Stimulated activated CD8-positive, alpha-beta memory T cell treated with anti-CD3 and anti-CD28 coated beads, Interleukin-2, amount 100 ng/mL, for 1 hour (primary cell): ENCODE results near the gene TST.
"Not testable (repeated sequence)": the region's sequence is repeated elsewhere in the genome, so short reads cannot be mapped to it uniquely, and the experiment has no call there.

ENCODE experiments used
- DNase-seq, 2 donors: peaks; one replicate each; pipeline ENCODE4 v3.0.0-alpha.2; 2020; ENCODE audit warnings: low read depth in 2 of 2

Gene TST

DNA sequence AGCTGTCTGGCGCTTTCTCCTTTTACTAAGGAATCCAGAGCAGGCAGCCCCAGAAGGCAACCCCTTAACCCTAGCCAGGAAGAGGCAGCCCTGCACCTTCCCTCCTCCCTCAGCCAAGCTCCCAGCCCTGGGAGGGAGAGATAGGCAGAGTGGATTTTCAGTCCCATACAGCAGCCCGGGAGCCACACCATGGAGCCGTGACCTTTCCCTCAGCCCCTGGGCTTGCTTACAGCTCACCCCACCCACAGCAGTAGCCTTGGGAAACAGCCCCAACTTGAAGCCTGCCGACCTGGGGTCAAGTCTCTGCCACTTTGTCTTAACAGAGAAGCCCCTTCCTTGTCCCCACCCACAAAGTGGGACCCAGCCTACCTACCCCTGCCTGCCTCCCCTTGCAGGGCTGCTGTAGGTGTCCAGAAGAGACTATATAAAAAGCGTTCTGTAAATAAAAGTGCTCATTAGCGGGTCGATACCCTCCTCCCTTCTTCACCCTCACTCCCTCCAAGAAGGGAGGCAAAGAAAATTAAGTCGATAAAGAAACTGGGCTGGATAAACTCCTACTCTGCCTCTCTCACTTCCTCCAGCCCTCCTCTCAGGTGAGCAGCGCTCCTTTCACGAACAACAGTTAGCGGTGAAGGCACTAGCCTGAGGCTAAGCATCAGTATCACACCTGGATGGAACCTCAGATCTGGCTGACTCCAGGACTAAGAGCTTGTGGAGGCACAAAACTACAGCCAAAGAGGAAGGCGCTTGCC is 4.2 kb downstream of the TST start:
- no peak for DNase-seq

DNA sequence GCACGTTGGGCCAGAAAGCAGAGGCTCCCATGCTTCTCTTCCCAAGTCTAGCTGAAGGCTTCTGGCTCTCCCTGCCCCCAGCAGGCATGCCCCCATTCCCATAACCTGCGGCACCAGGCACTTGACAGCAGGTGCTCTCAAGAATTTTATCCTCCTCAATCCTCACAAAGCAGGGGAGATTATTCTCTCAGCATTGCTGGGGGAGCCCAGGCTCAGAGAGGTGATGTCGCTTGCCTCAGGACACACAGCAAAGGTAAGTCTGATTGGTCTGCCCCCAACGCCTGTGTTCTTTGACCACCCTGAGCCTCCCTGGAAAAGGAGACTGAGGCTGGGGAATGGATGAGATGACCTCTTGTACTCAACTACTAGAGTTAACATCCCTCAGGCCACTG is 4.8 kb downstream of the TST start:
- DNase-seq = no peak

DNA sequence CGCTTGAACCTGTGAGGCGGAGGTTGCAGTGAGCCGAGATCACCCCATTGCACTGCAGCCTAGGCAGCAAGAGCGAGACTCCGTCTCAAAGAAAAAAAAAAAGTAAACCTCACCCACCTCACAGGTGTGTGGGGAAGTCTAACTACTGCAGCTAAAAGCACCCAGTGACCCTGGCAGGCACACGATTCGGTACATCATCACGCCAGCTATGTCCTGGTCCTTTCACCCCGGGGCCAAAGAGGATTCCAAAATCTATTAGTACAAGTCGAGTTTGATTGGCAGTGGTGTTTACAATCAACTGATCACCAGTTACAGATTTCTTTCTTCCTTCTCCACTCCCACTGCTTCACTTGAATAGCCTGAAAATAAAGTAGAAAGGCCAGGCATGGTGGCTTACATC is 6.3 kb downstream of the TST start:
- no peak for DNase-seq

DNA sequence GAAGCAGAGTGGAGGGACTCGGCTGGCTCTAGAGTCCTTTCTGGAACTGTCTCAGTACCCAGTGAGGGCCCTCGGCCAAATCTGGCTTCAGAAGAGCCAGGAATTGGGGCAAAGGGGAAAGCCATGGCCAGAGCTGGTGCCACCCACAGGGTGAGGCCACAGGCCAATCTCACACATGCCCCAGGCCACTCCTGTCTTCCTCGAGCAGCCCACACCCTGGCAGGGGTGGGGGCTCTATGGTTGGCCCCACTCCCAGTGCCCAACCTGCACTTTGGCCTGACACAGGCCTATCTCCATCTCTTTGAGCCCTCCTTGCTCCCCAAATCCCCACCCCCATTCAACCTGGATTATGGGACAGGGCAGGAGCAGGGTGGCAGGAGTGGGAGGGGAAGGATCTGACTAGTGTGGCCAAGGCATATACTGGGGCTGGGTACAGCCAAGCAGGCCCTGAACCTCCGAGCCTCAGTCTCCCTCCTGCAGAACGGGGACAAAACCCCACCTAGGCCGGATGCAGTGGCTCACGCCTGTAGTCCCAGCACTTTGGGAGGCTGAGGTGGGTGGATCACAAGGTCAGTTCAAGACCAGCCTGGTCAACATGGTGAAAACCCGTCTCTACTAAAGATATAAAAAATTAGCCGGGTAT is 6.9 kb downstream of the TST start:
- DNase-seq = no peak

DNA sequence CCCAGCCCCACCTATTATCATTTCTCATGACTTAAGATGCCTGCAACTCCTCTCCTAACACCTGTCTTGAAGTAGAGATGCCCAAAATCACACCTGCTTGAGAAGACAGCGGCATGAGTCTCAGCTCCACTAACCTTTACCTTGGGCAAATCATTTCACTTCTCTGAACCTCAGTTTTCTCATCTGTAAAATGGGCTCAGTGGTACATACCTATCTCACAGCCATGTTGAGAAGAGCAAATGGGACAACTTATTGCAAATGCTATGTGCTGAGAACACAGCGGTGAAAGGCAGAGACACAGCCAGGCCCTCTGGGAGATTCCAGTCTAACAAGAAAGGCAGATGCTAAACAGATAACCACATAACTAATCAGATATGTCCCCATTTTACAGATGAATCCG is 7.8 kb downstream of the TST start:
- no peak for DNase-seq

DNA sequence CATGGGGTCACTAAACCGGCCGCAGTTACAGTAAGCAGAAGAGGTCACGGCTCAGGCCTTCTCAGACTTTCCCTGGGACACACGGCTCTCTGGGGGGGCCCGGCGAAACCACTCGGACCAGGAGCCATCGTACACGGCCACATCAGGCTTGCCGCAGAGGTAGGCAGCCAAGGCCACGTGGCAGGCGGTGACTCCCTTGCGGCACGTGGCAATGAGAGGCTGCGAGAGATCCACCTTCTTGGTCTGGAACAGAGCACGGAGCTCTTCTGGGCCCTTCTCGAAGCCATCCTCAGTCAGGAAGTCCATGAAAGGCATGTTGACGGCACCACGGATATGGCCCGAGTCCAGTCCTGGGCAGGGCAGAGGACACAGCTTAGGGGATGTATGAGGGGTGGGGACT is 8.3 kb downstream of the TST start:
- DNase-seq = no peak

DNA sequence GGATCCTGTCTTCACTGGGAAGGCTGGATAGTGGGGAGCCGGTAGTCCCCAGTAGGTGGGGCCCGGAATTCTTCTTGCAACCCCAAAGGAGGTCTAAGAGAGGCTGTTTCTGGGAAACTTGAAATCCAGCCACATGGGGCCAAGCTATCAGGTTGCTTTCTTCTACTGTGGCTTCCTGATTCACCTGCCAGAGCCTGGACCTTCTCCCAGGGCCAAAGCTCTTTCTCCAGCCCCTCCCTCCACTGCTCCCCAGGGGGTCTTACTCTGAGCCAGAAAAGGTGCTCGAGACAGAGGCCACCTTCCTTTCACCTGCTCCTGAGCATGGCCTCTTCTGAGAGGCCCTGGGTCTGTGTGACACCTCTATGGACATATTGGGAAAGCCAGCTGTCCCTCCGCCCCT is 9.1 kb downstream of the TST start:
- no peak for DNase-seq

DNA sequence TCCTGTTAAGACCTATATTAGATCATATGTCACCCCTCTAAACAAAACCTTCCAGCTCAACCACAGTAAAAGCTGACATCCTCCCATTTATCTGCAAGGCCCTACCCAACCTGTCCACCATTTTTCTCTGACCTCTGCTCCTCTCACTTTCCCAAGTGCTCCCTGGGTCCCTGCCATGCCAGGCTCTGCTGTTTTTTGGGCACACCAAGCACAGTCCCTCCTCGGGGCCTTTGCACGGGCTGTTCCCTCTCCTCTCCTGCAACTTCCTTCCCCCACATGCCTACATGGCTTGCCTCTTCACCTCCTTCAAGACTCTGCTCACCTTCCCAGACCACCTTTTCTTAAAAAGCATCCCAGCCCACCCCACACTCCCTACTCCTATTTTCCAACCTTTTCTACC is 9.8 kb downstream of the TST start:
- DNase-seq = no peak

DNA sequence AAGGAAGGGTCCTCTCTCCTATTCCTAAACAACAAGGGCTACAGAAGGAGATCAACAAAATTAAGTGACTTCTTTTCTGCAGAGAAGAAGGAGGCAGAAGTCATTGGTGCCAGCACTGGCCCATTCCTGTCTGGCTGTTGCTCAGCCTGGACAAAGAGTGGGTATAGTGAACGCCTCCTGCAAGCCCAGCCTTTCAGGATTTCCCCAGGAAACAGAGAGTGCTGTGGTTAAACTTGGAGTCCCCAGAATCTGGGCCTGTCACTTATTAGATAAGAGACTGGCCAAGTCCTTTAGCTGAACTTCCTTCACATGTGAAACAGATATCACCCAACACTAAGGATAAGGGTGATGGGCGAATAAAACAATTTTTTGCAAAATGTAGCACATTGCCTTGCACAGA is 10.9 kb downstream of the TST start:
- no peak for DNase-seq

DNA sequence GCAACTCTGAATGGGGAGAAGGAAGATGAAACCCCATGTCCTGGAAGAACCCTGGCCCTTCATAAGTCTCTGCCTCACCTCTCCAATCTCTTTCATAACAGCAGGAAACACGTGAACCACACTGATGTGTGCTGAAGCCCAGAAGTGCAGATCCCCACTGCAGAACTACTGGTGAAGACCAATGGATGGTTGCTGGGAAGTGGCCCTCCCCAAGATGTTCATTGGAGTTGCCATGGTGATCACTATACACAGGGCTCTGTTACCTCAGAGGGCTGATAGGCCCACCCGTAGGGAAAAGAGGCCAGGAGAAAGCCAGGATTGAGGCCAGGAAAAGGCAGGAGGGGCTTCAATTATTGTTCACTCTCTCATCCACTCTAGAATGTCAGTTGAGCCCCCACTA is 11.6 kb downstream of the TST start:
- DNase-seq = no peak

DNA sequence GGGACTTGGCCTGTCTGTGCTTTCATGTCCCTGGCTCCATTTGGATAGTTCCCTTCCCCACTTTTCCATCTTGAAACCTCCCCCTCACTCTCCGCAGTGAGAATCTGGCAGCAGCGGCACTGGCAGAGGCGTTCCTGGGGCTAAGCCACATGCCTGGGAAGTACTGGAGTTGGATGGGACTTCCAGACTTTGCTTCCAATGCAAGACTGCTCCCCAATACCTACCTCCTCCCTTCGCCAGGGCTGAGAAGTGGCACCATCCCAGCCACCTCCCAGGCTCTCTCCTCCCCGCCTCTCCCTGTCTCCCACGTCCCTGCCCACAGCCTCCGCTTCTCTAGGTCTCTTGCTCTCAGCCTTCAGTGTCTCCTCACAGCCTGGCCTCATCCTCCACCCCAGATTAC is 16.6 kb downstream of the TST start:
- DNase-seq = no peak

DNA sequence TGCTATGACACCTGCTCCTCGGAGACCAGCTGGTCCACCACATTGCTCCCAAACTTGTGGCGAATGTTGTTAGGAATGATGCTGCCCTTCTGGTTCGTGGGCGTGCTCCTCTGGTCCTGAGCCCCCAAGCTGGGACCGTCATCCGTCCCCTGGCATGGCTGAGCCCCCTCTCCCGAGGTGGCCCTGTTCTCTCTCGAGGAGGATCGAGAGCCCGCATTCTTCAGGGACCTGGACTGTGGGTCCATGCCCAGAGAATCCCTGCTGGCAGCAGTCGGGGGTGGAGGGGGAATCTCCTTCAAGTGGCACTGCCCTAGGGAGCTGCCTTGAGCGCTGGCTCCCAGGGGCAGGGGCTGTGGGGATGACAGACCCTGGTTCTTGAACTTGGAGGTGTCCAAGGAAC is 17.4 kb downstream of the TST start:
- no peak for DNase-seq

DNA sequence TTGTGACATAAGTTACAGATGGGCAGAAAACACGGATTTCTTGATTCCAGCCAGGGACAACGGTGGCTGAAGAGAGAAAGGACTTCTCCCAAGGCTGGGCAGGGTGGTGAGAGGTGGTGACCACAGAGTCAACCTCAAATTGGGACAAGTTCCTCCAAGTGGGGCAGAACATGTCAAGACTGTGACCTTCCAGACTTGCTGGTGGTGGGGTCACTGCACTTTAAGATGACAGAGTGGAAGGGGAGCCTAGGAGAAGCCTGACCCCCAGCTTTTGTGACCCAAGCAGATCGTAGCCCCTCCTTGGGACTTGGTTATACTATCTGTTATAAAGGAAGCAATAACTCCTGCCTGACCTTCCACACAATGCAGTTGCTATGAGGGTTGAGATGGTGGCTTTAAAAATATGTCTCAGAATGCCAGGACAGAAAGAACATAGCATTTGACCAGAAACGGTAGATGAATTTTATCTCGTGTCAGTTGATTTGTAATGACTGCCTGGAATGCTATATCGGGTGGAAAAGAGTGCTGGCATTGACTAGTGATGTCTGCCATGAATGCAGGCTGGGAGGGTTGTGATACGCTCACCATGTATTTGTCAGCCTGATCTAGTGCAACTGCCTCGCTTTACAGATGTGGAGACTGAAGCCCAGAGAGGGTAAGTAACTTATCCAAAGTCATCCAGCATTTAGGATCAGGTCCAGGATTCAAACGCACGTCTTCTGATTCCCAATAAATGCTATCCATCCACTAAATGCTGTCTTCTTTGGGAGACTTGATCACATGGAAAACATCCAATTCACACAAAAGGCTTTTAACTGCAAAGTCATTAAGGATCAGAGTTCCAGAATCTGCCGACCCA is 18.3 kb downstream of the TST start:
- no peak for DNase-seq

DNA sequence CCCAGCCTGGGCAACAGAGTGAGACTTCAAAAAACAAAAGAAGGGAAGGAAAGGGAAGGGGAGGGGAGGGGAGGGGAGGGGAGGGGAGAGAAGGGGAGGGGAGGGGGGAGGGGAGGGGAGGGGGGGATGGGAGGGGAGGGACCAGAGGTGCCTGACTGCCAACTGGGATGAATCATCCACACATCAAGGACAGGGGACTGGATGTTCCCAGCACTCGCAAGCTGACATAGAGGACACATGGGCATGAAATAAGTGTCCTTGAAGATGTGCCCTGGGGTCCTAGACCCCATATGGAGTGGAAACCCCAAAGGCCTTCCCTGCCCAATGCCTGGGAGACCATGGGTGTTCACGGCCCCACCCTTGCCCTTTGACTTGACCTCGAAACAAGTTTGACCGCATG is 19.8 kb downstream of the TST start:
- no peak for DNase-seq

DNA sequence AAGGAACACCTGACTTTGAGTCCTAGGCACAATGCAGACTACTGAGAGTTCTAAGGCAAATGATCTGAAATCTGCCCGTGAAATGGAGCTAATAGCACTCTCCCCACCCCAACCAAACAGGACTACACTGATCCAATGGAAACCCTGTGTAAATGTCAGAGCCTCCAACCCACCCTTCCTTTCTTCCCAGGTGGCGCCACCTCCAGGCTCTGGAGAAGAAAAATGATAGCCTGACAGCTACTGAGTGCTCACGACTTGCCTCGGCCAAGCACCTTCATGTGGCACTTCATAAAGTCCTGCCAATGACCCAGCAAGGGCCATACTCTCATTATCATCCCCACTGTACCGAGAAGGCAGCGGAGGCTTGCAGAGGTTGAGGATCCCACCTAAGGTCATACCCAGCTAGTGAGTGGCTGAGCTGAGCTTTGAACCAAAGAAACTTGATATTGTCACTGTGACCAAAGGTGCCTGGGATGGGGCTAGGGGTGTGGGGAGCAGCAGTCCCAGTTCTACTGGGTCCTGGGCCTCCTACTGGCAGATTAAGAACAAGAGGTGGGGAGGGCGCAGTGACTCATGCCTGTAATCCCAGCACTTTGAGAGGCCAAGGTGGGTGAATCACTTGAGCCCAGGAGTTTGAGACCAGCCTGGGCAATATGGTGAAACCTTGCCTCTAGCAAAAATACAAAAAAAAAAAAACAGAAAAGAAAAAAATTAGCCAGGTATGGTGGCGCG is 20.5 kb downstream of the TST start:
- DNase-seq = no peak

DNA sequence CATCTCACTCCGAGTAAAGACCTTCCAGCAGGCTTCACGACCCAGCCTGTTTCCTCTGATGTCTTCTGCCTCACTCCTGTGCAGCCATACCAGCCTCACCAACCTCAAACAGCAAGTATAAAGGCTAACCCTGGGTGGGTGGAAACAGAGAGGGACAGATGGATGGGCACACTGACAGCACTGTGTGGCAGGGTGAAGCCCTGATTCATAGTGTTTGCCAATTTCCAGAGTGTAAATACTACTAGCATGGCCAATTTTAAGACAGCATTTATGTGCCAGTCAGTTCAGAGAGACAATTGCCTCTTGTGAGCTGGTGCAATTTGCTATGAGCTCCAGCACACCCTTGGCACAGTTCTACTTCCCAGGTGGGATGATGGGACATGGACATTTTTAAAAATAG is 21.5 kb downstream of the TST start:
- no peak for DNase-seq

DNA sequence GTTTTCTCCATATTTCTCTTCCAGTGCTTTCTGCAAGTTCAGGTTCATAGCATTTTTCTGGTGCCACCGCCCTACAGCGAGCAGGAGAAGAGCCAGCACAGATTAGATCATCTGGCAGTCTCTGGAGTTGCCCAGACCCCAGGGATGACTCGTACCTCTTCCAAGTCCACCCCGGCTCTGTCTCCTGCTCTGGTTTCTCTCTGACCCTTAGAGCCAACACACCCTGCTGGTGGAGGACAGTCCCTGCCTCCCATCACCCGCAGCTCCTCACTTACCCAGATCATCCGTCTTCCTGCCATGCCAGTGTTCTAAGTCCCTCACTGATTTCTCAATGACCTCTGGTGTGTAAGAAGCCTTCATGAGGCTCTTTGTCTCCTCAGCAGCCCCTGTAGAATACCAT is 28.0 kb downstream of the TST start:
- DNase-seq = no peak

DNA sequence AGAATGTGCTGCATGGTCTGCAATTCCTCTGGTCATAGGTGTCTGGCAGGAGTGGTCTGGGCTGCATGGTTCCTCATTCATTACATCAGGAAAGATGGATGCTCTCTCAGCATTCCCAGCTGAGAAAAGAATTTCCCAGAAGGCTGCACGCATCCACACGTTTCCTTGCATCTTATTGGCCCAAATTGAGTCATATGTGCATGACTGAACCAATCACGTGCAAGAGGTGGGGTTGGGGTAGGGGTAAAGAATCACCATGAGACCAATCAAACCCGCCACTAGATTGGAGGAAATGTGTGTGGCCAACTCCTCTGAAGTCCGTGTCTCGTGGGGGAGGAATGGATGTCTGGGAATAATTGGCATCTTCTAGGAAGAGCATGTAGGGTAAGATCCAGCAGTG is 28.8 kb downstream of the TST start:
- DNase-seq = no peak

DNA sequence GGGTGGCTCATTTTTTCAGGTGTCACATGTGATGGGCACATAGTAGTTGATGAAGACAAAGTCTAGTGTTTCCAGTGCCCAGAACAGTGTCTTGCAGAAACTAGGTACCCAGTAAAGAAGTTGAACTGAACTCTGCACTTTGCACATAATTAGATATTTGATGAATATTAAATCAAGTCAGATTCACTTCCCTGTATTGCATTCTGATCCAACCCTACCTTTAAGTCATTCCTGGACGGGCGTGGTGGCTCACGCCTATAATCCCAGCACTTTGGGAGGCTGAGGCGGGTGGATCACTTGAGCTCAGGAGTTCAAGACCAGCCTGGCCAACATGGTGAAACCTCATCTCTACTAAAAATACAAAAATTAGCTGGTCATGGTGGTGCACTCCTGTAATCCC is 30.2 kb downstream of the TST start:
- DNase-seq = not testable (repeated sequence)

DNA sequence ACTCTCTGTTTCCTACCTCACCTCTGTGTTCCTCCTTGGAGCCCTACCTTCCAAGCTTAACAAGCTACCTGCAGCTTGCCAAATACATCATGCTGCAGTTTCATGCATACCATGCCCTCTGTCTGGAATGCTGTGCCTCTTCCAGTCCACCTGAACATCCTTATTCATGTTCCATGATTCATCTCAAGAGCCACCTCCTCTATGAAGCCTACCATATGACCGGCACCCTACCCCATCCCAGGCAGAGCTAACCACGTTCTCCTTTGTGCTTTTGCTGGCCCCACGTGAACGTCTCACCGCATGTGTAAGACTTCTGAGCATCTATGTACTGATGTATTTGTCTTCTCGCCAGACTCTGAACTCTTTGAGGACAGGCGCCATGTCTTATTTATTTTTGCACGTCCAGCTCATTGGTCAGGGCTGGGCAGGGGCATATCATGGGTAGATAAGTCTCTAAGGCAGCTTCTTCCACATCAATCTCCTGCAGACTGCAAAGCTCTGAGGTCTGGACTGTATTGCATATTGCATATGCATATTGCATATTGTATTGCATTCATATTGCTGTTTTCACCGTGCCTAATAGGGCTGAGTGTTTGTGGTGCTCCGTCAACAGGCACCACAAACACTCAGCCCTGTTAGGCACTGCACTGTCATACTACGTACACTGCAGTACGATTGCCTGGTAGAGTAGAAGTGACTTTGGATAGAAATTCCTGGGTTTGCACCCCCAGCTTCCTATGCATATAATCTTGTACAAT is 31.0 kb downstream of the TST start:
- DNase-seq = no peak

DNA sequence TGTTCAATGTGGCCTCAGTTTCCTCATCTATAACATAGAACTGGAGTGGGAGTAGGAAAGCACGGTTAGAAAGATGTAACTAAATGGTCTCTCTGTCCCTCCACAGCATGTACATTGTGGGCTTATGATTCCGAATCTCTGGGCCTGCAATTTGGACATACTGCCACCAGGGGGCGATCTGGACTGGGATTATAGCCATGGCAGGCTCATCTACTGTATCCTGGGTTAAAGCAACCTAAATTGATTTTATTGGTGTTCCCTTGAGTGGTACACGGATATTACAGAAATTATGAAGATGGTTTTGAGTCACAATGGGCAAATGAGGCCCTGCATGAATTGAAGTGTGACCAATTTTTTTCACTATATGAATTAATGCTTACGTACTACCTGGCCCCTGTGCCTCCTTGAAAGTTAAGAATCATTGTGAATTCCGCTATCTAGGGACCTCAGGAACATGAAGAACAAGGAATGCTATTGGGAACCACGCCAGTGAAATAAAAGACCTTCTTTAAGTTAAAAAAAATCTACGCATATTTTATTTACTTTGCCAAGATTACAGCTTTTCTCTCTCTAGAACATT is 32.9 kb downstream of the TST start:
- DNase-seq = no peak
